Mucosa of rectum (tissue), 2 donors: ENCODE data around the gene SMCO4.

Experiments
- H3K27ac ChIP-seq, 2 donors: one replicate each; pipeline ENCODE4 v1.7.0; 2013; ENCODE audit warnings: inconsistent platforms in 2 of 2, low read depth in 2 of 2, low read length in 2 of 2
- H3K27me3 ChIP-seq, 2 donors: one replicate each; pipeline ENCODE4 v1.7.0; 2013; ENCODE audit warnings: low read length in 2 of 2; ENCODE audit not compliant: control insufficient read depth in 2 of 2, insufficient read depth in 2 of 2
- H3K36me3 ChIP-seq, 2 donors: one replicate each; pipeline ENCODE4 v1.7.0; 2013; ENCODE audit warnings: low read length in 2 of 2; ENCODE audit not compliant: control insufficient read depth in 2 of 2, insufficient read depth in 2 of 2
- H3K4me1 ChIP-seq, 2 donors: one replicate each; pipeline ENCODE4 v1.7.0; 2013; ENCODE audit warnings: low read length in 2 of 2, mild to moderate bottlenecking in 1 of 2; ENCODE audit not compliant: control insufficient read depth in 2 of 2, insufficient read depth in 2 of 2
- H3K4me3 ChIP-seq, 2 donors: one replicate each; pipeline ENCODE4 v1.7.0; 2013; ENCODE audit warnings: low read length in 2 of 2
- H3K9ac ChIP-seq, 2 donors: one replicate each; pipeline ENCODE4 v1.7.0; 2013; ENCODE audit warnings: low read length in 2 of 2, low read depth in 1 of 2, mild to moderate bottlenecking in 1 of 2
- H3K9me3 ChIP-seq, 2 donors: one replicate each; pipeline ENCODE4 v1.7.0; 2013; ENCODE audit warnings: low read length in 2 of 2; ENCODE audit not compliant: control insufficient read depth in 2 of 2
- donor health status: healthy.
- donor health status: Normal muscosa, but diverticular disease.

SMCO4 gene

GRCh38 chr11:93574638-93575220, 31.5 kb upstream of the SMCO4 start:
- H3K27ac ChIP-seq = no peak overlapping the region
- no peaks in the 10 kb centered on the region for H3K27me3 ChIP-seq
- peaks cover 0 to 4% of the 10 kb centered on the region in 2 donors for H3K4me1 ChIP-seq
- no peak overlapping the region for H3K4me3 ChIP-seq
- H3K9me3 ChIP-seq = no peaks in the 10 kb centered on the region
- H3K36me3 ChIP-seq = no peaks in the 10 kb centered on the region
- no peak overlapping the region for H3K9ac ChIP-seq

GRCh38 chr11:93573184-93573583, 30.0 kb upstream of the SMCO4 start:
- H3K4me3 ChIP-seq = no peak overlapping the region
- no peaks in the 10 kb centered on the region for H3K27me3 ChIP-seq
- H3K27ac ChIP-seq = no peak overlapping the region
- no peaks in the 10 kb centered on the region for H3K9me3 ChIP-seq
- H3K9ac ChIP-seq = no peak overlapping the region
- H3K36me3 ChIP-seq = no peaks in the 10 kb centered on the region
- H3K4me1 ChIP-seq = peaks cover 0 to 4% of the 10 kb centered on the region in 2 donors

GRCh38 chr11:93572621-93573020, 29.4 kb upstream of the SMCO4 start:
- H3K27ac ChIP-seq = no peak overlapping the region
- H3K9ac ChIP-seq = no peak overlapping the region
- peaks cover 0 to 8% of the 10 kb centered on the region in 2 donors for H3K4me1 ChIP-seq
- H3K27me3 ChIP-seq = no peaks in the 10 kb centered on the region
- H3K9me3 ChIP-seq = no peaks in the 10 kb centered on the region
- no peak overlapping the region for H3K4me3 ChIP-seq
- H3K36me3 ChIP-seq = no peaks in the 10 kb centered on the region

GRCh38 chr11:93572171-93572570, 29.0 kb upstream of the SMCO4 start:
- Histone ChIP-seq H3K27me3 (no peaks in the 10 kb centered on the region), H3K9me3 (no peaks in the 10 kb centered on the region), H3K4me1 (peaks cover 0 to 8% of the 10 kb centered on the region in 2 donors), H3K4me3 (no peak overlapping the region), H3K36me3 (no peaks in the 10 kb centered on the region), H3K27ac (no peak overlapping the region), H3K9ac (no peak overlapping the region)

- Histone ChIP-seq H3K9me3 (no peaks in the 10 kb centered on the region), H3K4me3 (no peak overlapping the region), H3K4me1 (peaks cover 0 to 8% of the 10 kb centered on the region in 2 donors), H3K27me3 (no peaks in the 10 kb centered on the region), H3K36me3 (no peaks in the 10 kb centered on the region), H3K27ac (no peak overlapping the region), H3K9ac (no peak overlapping the region)
Measured at GRCh38 chr11:93571612-93572011, 28.4 kb upstream of the SMCO4 start.

- Histone ChIP-seq H3K9me3 (no peaks in the 10 kb centered on the region), H3K4me3 (no peak overlapping the region), H3K27ac (no peak overlapping the region), H3K27me3 (no peaks in the 10 kb centered on the region), H3K9ac (no peak overlapping the region), H3K36me3 (no peaks in the 10 kb centered on the region), H3K4me1 (peaks cover 0 to 8% of the 10 kb centered on the region in 2 donors)
Measured at GRCh38 chr11:93570759-93571413, 27.7 kb upstream of the SMCO4 start.

GRCh38 chr11:93569496-93569895, 26.3 kb upstream of the SMCO4 start:
- H3K27ac ChIP-seq = no peak overlapping the region
- H3K4me3 ChIP-seq = no peak overlapping the region
- peaks cover 0 to 8% of the 10 kb centered on the region in 2 donors for H3K4me1 ChIP-seq
- no peaks in the 10 kb centered on the region for H3K9me3 ChIP-seq
- no peaks in the 10 kb centered on the region for H3K27me3 ChIP-seq
- H3K36me3 ChIP-seq = no peaks in the 10 kb centered on the region
- no peak overlapping the region for H3K9ac ChIP-seq

- no peaks in the 10 kb centered on the region for H3K9me3 ChIP-seq
- no peak overlapping the region for H3K27ac ChIP-seq
- H3K27me3 ChIP-seq = no peaks in the 10 kb centered on the region
- H3K9ac ChIP-seq = no peak overlapping the region
- H3K4me3 ChIP-seq = no peak overlapping the region
- no peaks in the 10 kb centered on the region for H3K36me3 ChIP-seq
- H3K4me1 ChIP-seq = peaks cover 0 to 8% of the 10 kb centered on the region in 2 donors
Measured at GRCh38 chr11:93568726-93569125, 25.5 kb upstream of the SMCO4 start.

GRCh38 chr11:93567401-93567895, 24.3 kb upstream of the SMCO4 start:
- Histone ChIP-seq H3K9me3 (no peaks in the 10 kb centered on the region), H3K36me3 (no peaks in the 10 kb centered on the region), H3K4me3 (no peak overlapping the region), H3K27me3 (no peaks in the 10 kb centered on the region), H3K4me1 (peaks cover 0 to 8% of the 10 kb centered on the region in 2 donors), H3K27ac (no peak overlapping the region), H3K9ac (no peak overlapping the region)

- no peak overlapping the region for H3K27ac ChIP-seq
- H3K27me3 ChIP-seq = no peaks in the 10 kb centered on the region
- no peak overlapping the region for H3K9ac ChIP-seq
- no peaks in the 10 kb centered on the region for H3K9me3 ChIP-seq
- H3K36me3 ChIP-seq = no peaks in the 10 kb centered on the region
- peaks cover 3 to 4% of the 10 kb centered on the region in 2 donors for H3K4me1 ChIP-seq
- H3K4me3 ChIP-seq = no peak overlapping the region
Measured at GRCh38 chr11:93564895-93565294, 21.7 kb upstream of the SMCO4 start.
